SK-N-SH (cell line): ENCODE data around the gene PIK3C2B.

ENCODE experiments used
- FOSL2 ChIP-seq: IDR thresholded peaks from 2 replicates; pipeline ENCODE4 v1.4.0; 2012; ENCODE audit warnings: low read depth, mild to moderate bottlenecking, moderate library complexity, borderline replicate concordance
- JUND ChIP-seq: IDR thresholded peaks from 2 replicates; pipeline ENCODE4 v1.4.0; 2012
- MAX ChIP-seq: IDR thresholded peaks from 2 replicates; pipeline ENCODE4 v1.4.0; 2012; ENCODE audit warnings: low read depth
- RCOR1 ChIP-seq: fragments of 150-350 bp; IDR thresholded peaks from 2 replicates; pipeline ENCODE4 v1.6.1; 2017; ENCODE audit warnings: antibody characterized with exemption, low read length

GRCh38 chr1:204528241-204528640, 33.6 kb upstream of the PIK3C2B start:
- no peak for TF ChIP-seq FOSL2
- TF ChIP-seq JUND: no peak
- TF ChIP-seq RCOR1: no peak
- TF ChIP-seq MAX: no peak
